ENCODE results near the gene LRRK1.
A peak's percentile ranks its signal among the peaks of the same experiment; 100 is the strongest.

Gene LRRK1

DNA sequence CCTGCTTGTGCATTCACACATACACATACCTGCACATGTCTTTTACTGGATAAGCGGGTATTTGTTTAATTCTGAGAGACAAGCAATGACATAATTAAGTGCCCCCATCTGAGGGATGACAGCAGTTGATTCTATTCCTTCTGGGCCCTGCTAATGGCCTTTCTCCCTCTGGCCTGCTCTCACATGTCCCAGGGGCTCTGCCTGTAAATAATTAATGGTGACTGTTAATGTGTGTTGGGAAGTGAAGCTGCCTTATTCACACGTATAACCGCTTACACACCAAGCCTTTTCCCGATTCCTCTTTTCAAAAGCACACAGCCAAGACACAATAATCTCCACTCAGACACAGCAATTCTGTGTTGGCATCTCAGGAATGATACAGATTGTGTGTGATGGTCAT lies 47.8 kb downstream of the LRRK1 start:
- Histone ChIP-seq H2BK5ac (ENCODE audit: low read length) (no peak overlapping the region), H3K27ac (replicated peaks; ENCODE audit: low read length) (no peak overlapping the region), H3K23ac (ENCODE audit: low read depth, low read length, poor library complexity) (no peak overlapping the region), H3K18ac (ENCODE audit: low read length) (no peak overlapping the region), H2BK12ac (ENCODE audit: low read length) (no peak overlapping the region), H3K27me3 (ENCODE audit: control insufficient read depth in 3 of 3, insufficient read depth in 3 of 3, low read depth in 1 of 3, low read length in 3 of 3) (peaks cover 0 to 35% (median 2%) of the 10 kb centered on the region in 3 experiments), H3K4me2 (ENCODE audit: insufficient read depth, low read length, poor library complexity, severe bottlenecking) (no peak overlapping the region), H2AK5ac (ENCODE audit: low read depth, low read length) (no peak overlapping the region), H3K4me1 (ENCODE audit: control insufficient read depth in 2 of 2, insufficient read depth in 1 of 2, low read depth in 1 of 2, low read length in 2 of 2) (no peaks in the 10 kb centered on the region), H3K79me1 (ENCODE audit: low read depth, low read length) (no peaks in the 10 kb centered on the region), H3K4ac (ENCODE audit: low read length) (no peak overlapping the region), H3K36me3 (replicated peaks in 1 of 2; ENCODE audit: control insufficient read depth in 2 of 2, insufficient read depth in 2 of 2, low read length in 2 of 2) (no peaks in the 10 kb centered on the region), H3K9me3 (replicated peaks in 1 of 2; ENCODE audit: control insufficient read depth in 2 of 2, insufficient read depth in 1 of 2, low read depth in 1 of 2, low read length in 2 of 2) (no peaks in the 10 kb centered on the region), H3K14ac (ENCODE audit: low read length) (no peak overlapping the region), H4K91ac (ENCODE audit: low read depth, low read length, poor library complexity) (no peak overlapping the region), H3K9ac (ENCODE audit: low read depth, low read length, poor library complexity) (no peak overlapping the region), H2BK15ac (ENCODE audit: low read length) (no peak overlapping the region), H3K4me3 (ENCODE audit: low read length in 2 of 2) (no peak overlapping the region), H2BK120ac (ENCODE audit: low read depth, low read length) (no peak overlapping the region), H2AFZ (ENCODE audit: low read length) (no peak overlapping the region), H4K8ac (ENCODE audit: low read depth, low read length) (no peak overlapping the region)
- no peak for DNase-seq (ENCODE audit: low spot score)
- no CpG with 5 or more reads among the region's 4 CpGs for WGBS, 2 donors (ENCODE audit: extremely low coverage in 2 of 2, insufficient read length in 2 of 2, insufficient replicate concordance in 1 of 2)

DNA sequence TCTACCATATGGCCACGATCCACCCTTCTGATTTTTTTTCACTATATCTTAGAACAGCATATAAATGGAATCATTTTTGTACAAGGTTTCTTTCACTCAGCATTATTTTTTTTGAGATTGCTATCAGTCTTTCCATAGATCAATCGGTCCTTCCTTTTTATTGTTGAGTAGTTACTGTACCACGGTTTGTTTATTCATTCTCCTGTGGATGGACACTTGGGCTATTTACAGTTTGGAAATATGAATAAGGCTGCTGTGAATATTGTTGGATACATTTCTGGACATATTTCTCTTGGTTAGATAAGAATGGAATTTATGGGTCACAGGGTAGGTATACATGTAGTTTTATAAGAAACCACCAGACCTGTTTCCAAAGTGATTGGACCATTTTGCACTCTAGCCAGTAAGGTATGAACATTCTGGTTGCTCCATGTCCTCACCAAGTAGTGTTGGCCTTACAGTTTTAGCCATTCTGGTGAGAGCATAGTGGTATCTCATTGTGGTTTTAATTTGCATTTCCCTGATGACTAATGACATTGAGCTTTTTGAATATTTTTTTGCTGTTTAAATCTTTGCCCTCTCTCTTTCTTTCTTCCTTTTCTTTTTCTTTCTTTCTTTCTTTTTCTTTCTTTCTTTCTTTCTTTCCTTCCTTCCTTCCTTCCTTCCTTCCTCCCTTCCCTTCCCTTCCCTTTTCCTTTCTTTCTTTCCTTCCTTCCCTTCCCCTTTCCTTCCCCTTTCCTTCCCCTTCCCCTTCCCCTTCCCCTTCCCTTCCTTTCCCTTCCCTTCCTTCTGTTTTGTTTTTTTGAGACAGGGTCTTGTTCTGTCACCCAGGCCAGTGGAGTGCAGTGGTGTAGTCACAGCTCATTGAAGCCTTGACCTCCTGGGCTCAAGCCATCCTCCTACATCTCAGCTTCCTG lies 49.2 kb downstream of the LRRK1 start:
- Histone ChIP-seq H4K91ac (ENCODE audit: low read depth, low read length, poor library complexity) (no peak overlapping the region), H3K4me3 (ENCODE audit: low read length in 2 of 2) (no peak overlapping the region), H3K27me3 (ENCODE audit: control insufficient read depth in 3 of 3, insufficient read depth in 3 of 3, low read depth in 1 of 3, low read length in 3 of 3) (peaks cover 3 to 43% (median 12%) of the 10 kb centered on the region in 3 experiments), H3K4me1 (ENCODE audit: control insufficient read depth in 2 of 2, insufficient read depth in 1 of 2, low read depth in 1 of 2, low read length in 2 of 2) (peaks cover 0 to 2% of the 10 kb centered on the region in 2 donors), H3K27ac (replicated peaks; ENCODE audit: low read length) (no peak overlapping the region), H3K18ac (ENCODE audit: low read length) (no peak overlapping the region), H3K36me3 (replicated peaks in 1 of 2; ENCODE audit: control insufficient read depth in 2 of 2, insufficient read depth in 2 of 2, low read length in 2 of 2) (no peaks in the 10 kb centered on the region), H2AFZ (ENCODE audit: low read length) (no peak overlapping the region), H3K9me3 (replicated peaks in 1 of 2; ENCODE audit: control insufficient read depth in 2 of 2, insufficient read depth in 1 of 2, low read depth in 1 of 2, low read length in 2 of 2) (no peaks in the 10 kb centered on the region), H4K8ac (ENCODE audit: low read depth, low read length) (no peak overlapping the region), H2BK5ac (ENCODE audit: low read length) (no peak overlapping the region), H2AK5ac (ENCODE audit: low read depth, low read length) (no peak overlapping the region), H3K4ac (ENCODE audit: low read length) (no peak overlapping the region), H3K23ac (ENCODE audit: low read depth, low read length, poor library complexity) (no peak overlapping the region), H2BK12ac (ENCODE audit: low read length) (no peak overlapping the region), H3K9ac (ENCODE audit: low read depth, low read length, poor library complexity) (no peak overlapping the region), H2BK120ac (ENCODE audit: low read depth, low read length) (no peak overlapping the region), H3K14ac (ENCODE audit: low read length) (no peak overlapping the region), H2BK15ac (ENCODE audit: low read length) (no peak overlapping the region), H3K4me2 (ENCODE audit: insufficient read depth, low read length, poor library complexity, severe bottlenecking) (no peak overlapping the region), H3K79me1 (ENCODE audit: low read depth, low read length) (no peaks in the 10 kb centered on the region)
- WGBS, 2 donors (ENCODE audit: extremely low coverage in 2 of 2, insufficient read length in 2 of 2, insufficient replicate concordance in 1 of 2), result no CpG with 5 or more reads among the region's 3 CpGs
- DNase-seq (ENCODE audit: low spot score), result no peak

DNA sequence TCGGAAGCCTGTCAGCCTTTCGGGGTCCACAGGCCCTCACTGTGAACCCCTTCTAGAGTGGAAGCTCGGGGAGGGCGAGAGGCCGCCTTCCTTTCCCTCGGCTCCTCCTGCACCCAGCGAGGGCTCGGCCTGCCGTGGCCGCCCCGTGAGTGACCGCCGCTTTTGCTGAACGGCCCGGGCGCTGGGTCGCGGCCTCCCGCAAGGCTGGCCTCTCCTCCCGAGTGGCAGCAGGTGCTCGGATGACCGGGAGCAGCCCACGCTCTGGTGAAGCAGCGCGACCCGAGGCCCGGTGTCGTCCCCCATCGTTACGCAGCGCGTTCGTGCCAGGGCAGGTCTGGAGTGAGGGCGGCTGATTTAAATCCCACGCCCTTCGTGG lies 53.8 kb downstream of the LRRK1 start:
- Histone ChIP-seq H4K8ac (ENCODE audit: low read depth, low read length) (no peak overlapping the region), H3K27ac (replicated peaks; ENCODE audit: low read length) (no peak overlapping the region), H3K4me2 (ENCODE audit: insufficient read depth, low read length, poor library complexity, severe bottlenecking) (peak overlapping the region; percentile 75), H3K23ac (ENCODE audit: low read depth, low read length, poor library complexity) (no peak overlapping the region), H3K9ac (ENCODE audit: low read depth, low read length, poor library complexity) (peak overlapping the region; percentile 64), H2AK5ac (ENCODE audit: low read depth, low read length) (no peak overlapping the region), H2BK120ac (ENCODE audit: low read depth, low read length) (no peak overlapping the region), H3K4ac (ENCODE audit: low read length) (no peak overlapping the region), H3K9me3 (replicated peaks in 1 of 2; ENCODE audit: control insufficient read depth in 2 of 2, insufficient read depth in 1 of 2, low read depth in 1 of 2, low read length in 2 of 2) (no peaks in the 10 kb centered on the region), H2BK5ac (ENCODE audit: low read length) (no peak overlapping the region), H3K18ac (ENCODE audit: low read length) (peak overlapping the region; percentile 78), H2BK15ac (ENCODE audit: low read length) (no peak overlapping the region), H2BK12ac (ENCODE audit: low read length) (no peak overlapping the region), H3K36me3 (replicated peaks in 1 of 2; ENCODE audit: control insufficient read depth in 2 of 2, insufficient read depth in 2 of 2, low read length in 2 of 2) (no peaks in the 10 kb centered on the region), H3K14ac (ENCODE audit: low read length) (no peak overlapping the region), H3K4me1 (ENCODE audit: control insufficient read depth in 2 of 2, insufficient read depth in 1 of 2, low read depth in 1 of 2, low read length in 2 of 2) (peaks cover 2 to 6% of the 10 kb centered on the region in 2 donors), H3K27me3 (ENCODE audit: control insufficient read depth in 3 of 3, insufficient read depth in 3 of 3, low read depth in 1 of 3, low read length in 3 of 3) (peaks cover 10 to 59% (median 33%) of the 10 kb centered on the region in 3 experiments), H4K91ac (ENCODE audit: low read depth, low read length, poor library complexity) (no peak overlapping the region), H3K79me1 (ENCODE audit: low read depth, low read length) (no peaks in the 10 kb centered on the region), H2AFZ (ENCODE audit: low read length) (peak overlapping the region; percentile 77), H3K4me3 (ENCODE audit: low read length in 2 of 2) (peak overlapping the region in 1 of 2 donors; percentile 77)
- WGBS, 2 donors (ENCODE audit: extremely low coverage in 2 of 2, insufficient read length in 2 of 2, insufficient replicate concordance in 1 of 2), result no CpG with 5 or more reads among the region's 36 CpGs
- no peak for DNase-seq (ENCODE audit: low spot score)

DNA sequence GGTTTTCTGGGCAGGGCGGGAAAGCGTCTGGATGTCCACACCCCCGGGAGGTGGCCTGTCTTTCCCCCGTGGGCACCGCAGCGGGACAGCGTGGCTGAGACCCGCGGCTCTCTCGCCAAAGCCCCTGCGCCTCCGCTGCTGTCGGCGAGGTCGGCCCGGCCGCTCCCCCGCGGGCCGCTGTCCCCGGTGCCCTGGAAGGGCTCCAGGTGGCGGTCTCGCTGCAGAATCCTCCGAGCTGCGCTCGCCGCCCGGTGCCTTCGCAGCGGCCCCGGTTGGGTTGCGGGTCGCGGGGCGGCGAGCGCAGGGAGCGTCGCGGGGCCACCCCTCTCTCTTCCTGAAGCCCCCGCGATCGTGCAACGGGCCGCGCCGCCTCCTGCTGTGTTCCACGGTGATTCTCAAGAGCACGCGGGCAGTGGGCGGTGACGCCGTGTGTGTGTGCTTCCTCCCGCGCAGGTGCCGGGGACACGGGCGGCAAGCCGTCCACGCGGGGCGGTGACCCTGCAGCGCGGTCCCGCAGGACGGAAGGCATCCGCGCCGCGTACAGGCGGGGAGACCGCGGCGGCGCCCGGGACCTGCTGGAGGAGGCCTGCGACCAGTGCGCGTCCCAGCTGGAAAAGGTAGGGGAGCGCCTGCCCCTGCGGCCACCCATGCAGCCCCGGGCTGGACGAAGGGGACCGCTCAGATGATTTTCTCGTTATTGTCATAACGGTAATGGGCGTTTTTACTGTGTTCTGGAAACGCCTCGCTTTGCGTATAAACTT lies 54.4 kb downstream of the LRRK1 start:
- Histone ChIP-seq H3K4me2 (ENCODE audit: insufficient read depth, low read length, poor library complexity, severe bottlenecking) (peak overlapping the region; percentile 75), H3K4me3 (ENCODE audit: low read length in 2 of 2) (peak overlapping the region in 1 of 2 donors; percentile 77), H2AK5ac (ENCODE audit: low read depth, low read length) (no peak overlapping the region), H4K91ac (ENCODE audit: low read depth, low read length, poor library complexity) (no peak overlapping the region), H2BK15ac (ENCODE audit: low read length) (no peak overlapping the region), H3K4me1 (ENCODE audit: control insufficient read depth in 2 of 2, insufficient read depth in 1 of 2, low read depth in 1 of 2, low read length in 2 of 2) (peaks cover 2 to 6% of the 10 kb centered on the region in 2 donors), H2BK5ac (ENCODE audit: low read length) (no peak overlapping the region), H3K23ac (ENCODE audit: low read depth, low read length, poor library complexity) (peak overlapping the region; percentile 92), H2AFZ (ENCODE audit: low read length) (peak overlapping the region; percentile 77), H3K4ac (ENCODE audit: low read length) (no peak overlapping the region), H3K27me3 (ENCODE audit: control insufficient read depth in 3 of 3, insufficient read depth in 3 of 3, low read depth in 1 of 3, low read length in 3 of 3) (peaks cover 10 to 59% (median 33%) of the 10 kb centered on the region in 3 experiments), H2BK12ac (ENCODE audit: low read length) (no peak overlapping the region), H3K18ac (ENCODE audit: low read length) (peak overlapping the region; percentile 88), H3K79me1 (ENCODE audit: low read depth, low read length) (no peaks in the 10 kb centered on the region), H3K9ac (ENCODE audit: low read depth, low read length, poor library complexity) (peak overlapping the region; percentile 78), H3K36me3 (replicated peaks in 1 of 2; ENCODE audit: control insufficient read depth in 2 of 2, insufficient read depth in 2 of 2, low read length in 2 of 2) (no peaks in the 10 kb centered on the region), H4K8ac (ENCODE audit: low read depth, low read length) (no peak overlapping the region), H3K27ac (replicated peaks; ENCODE audit: low read length) (no peak overlapping the region), H3K14ac (ENCODE audit: low read length) (peak overlapping the region; percentile 84), H3K9me3 (replicated peaks in 1 of 2; ENCODE audit: control insufficient read depth in 2 of 2, insufficient read depth in 1 of 2, low read depth in 1 of 2, low read length in 2 of 2) (no peaks in the 10 kb centered on the region), H2BK120ac (ENCODE audit: low read depth, low read length) (no peak overlapping the region)
- DNase-seq (ENCODE audit: low spot score), result peak; percentile 30
- WGBS, 2 donors (ENCODE audit: extremely low coverage in 2 of 2, insufficient read length in 2 of 2, insufficient replicate concordance in 1 of 2), result no CpG with 5 or more reads among the region's 90 CpGs

Data from neuronal stem cell (in vitro differentiated cells).